HEK293 (cell line): ENCODE data around the gene EDA.
"Not testable (repeated sequence)": the region's sequence is repeated elsewhere in the genome, so short reads cannot be mapped to it uniquely, and the experiment has no call there.

Experiments
- CTCF ChIA-PET: fragments of 350-600 bp; formaldehyde crosslinking; extraction: SDS; loops from one replicate; lab custom pipeline; 2021; ENCODE audit warnings: antibody characterized with exemption; lab: Yijun Ruan, JAX
- POLR2A ChIA-PET: fragments of 300-600 bp; formaldehyde crosslinking; extraction: SDS; loops from one replicate; lab custom pipeline; 2020; ENCODE audit warnings: antibody characterized with exemption, inconsistent platforms; lab: Yijun Ruan, JAX
- H3K27ac ChIP-seq: fragments of 200-500 bp; sonication (Bioruptor generic); 2 replicates; pipeline ENCODE4 v1.5.1; 2014; ENCODE audit warnings: low read depth, low read length, control low read depth, inconsistent platforms; ENCODE audit errors: extremely low read depth
- H3K36me3 ChIP-seq, 2 experiments: fragments of 200-500 bp in 1 of 2; sonication (Bioruptor generic) in 1 of 2; 1 replicate in 1 of 2; 2 replicates in 1 of 2; pipeline ENCODE4 v1.5.1; 2014 to 2017; ENCODE audit warnings: inconsistent platforms in 2 of 2, low read length in 2 of 2; ENCODE audit not compliant: control insufficient read depth in 2 of 2, insufficient read depth in 1 of 2
- H3K4me1 ChIP-seq: fragments of 200-500 bp; sonication (Bioruptor generic); 2 replicates; pipeline ENCODE4 v1.5.1; 2014; ENCODE audit warnings: mild to moderate bottlenecking, low read length, inconsistent platforms; ENCODE audit not compliant: control insufficient read depth, insufficient read depth
- H3K4me3 ChIP-seq: 2 replicates; pipeline ENCODE4 v1.5.1; 2011; ENCODE audit warnings: low read depth, mild to moderate bottlenecking, control low read depth, low read length, moderate library complexity
- H3K9me3 ChIP-seq: fragments of 200-500 bp; sonication (Bioruptor generic); 2 replicates; pipeline ENCODE4 v1.5.1; 2014; ENCODE audit warnings: low read depth, low read length, inconsistent platforms; ENCODE audit not compliant: control insufficient read depth, insufficient read depth
- ATF2 ChIP-seq: fragments of 450-650 bp; formaldehyde crosslinking; IDR thresholded peaks from 2 replicates; pipeline ENCODE4 v1.5.1; 2016; ENCODE audit warnings: missing biosample characterization, missing genetic modification characterization, low read depth
- EGR2 ChIP-seq: fragments of 450-650 bp; formaldehyde crosslinking; IDR thresholded peaks from 2 replicates; pipeline ENCODE4 v1.5.1; 2016; ENCODE audit warnings: low read depth, missing biosample characterization, missing genetic modification characterization
- KLF16 ChIP-seq: fragments of 450-650 bp; formaldehyde crosslinking; IDR thresholded peaks from 2 replicates; pipeline ENCODE4 v1.5.1; 2017; ENCODE audit warnings: missing biosample characterization, missing genetic modification characterization
- KLF9 ChIP-seq: fragments of 450-650 bp; formaldehyde crosslinking; IDR thresholded peaks from 2 replicates; pipeline ENCODE4 v1.5.1; 2016; ENCODE audit warnings: missing biosample characterization, missing genetic modification characterization, low read depth
- PRDM6 ChIP-seq: fragments of 450-650 bp; formaldehyde crosslinking; IDR thresholded peaks from 2 replicates; pipeline ENCODE4 v1.5.1; 2017; ENCODE audit warnings: missing biosample characterization, missing genetic modification characterization
- SALL2 ChIP-seq: fragments of 450-650 bp; formaldehyde crosslinking; IDR thresholded peaks from 2 replicates; pipeline ENCODE4 v1.5.0; 2017; ENCODE audit warnings: missing biosample characterization, mild to moderate bottlenecking, missing genetic modification characterization, borderline replicate concordance
- SETDB1 ChIP-seq: IDR thresholded peaks from one replicate; pipeline ENCODE4 v1.6.1; 2017; ENCODE audit warnings: mild to moderate bottlenecking, low read length, moderate library complexity, mixed read lengths; ENCODE audit not compliant: insufficient read length
- ZBTB20 ChIP-seq: fragments of 450-650 bp; formaldehyde crosslinking; IDR thresholded peaks from 2 replicates; pipeline ENCODE4 v1.5.1; 2016; ENCODE audit warnings: missing biosample characterization, missing genetic modification characterization
- ZNF175 ChIP-seq: fragments of 450-650 bp; formaldehyde crosslinking; IDR thresholded peaks from 2 replicates; pipeline ENCODE4 v1.5.1; 2016; ENCODE audit warnings: missing biosample characterization, missing genetic modification characterization
- ZNF19 ChIP-seq: fragments of 450-650 bp; formaldehyde crosslinking; IDR thresholded peaks from 2 replicates; pipeline ENCODE4; 2016; ENCODE audit warnings: missing biosample characterization, missing genetic modification characterization, low read depth
- ZNF223 ChIP-seq: fragments of 450-650 bp; formaldehyde crosslinking; IDR thresholded peaks from 2 replicates; pipeline ENCODE4 v1.5.1; 2016; ENCODE audit warnings: missing biosample characterization, missing genetic modification characterization
- ZNF23 ChIP-seq: fragments of 450-650 bp; formaldehyde crosslinking; IDR thresholded peaks from 2 replicates; pipeline ENCODE4 v1.5.1; 2016; ENCODE audit warnings: missing biosample characterization, missing genetic modification characterization, borderline replicate concordance
- ZNF239 ChIP-seq: fragments of 450-650 bp; formaldehyde crosslinking; IDR thresholded peaks from 2 replicates; pipeline ENCODE4 v1.5.1; 2016; ENCODE audit warnings: missing biosample characterization, missing genetic modification characterization
- ZNF248 ChIP-seq: fragments of 450-650 bp; formaldehyde crosslinking; IDR thresholded peaks from 2 replicates; pipeline ENCODE4 v1.5.1; 2017; ENCODE audit warnings: missing biosample characterization, missing genetic modification characterization
- ZNF292 ChIP-seq: fragments of 450-650 bp; formaldehyde crosslinking; IDR thresholded peaks from 2 replicates; pipeline ENCODE4 v1.5.1; 2016; ENCODE audit warnings: low read depth, missing biosample characterization, missing genetic modification characterization, borderline replicate concordance
- ZNF311 ChIP-seq: fragments of 450-650 bp; formaldehyde crosslinking; IDR thresholded peaks from 2 replicates; pipeline ENCODE4 v1.5.1; 2017; ENCODE audit warnings: missing biosample characterization, missing genetic modification characterization, borderline replicate concordance
- ZNF362 ChIP-seq: fragments of 450-650 bp; formaldehyde crosslinking; IDR thresholded peaks from 2 replicates; pipeline ENCODE4 v1.5.1; 2016; ENCODE audit warnings: missing biosample characterization, missing genetic modification characterization
- ZNF426 ChIP-seq: fragments of 450-650 bp; formaldehyde crosslinking; IDR thresholded peaks from 2 replicates; pipeline ENCODE4 v1.5.1; 2017; ENCODE audit warnings: missing biosample characterization, missing genetic modification characterization, mild to moderate bottlenecking, inconsistent platforms, moderate library complexity
- ZNF513 ChIP-seq: fragments of 450-650 bp; IDR thresholded peaks from 2 replicates; pipeline ENCODE4 v1.5.1; 2018; ENCODE audit warnings: missing biosample characterization, missing genetic modification characterization
- ZNF529 ChIP-seq: fragments of 450-650 bp; formaldehyde crosslinking; IDR thresholded peaks from 2 replicates; pipeline ENCODE4 v1.5.1; 2017; ENCODE audit warnings: missing genetic modification characterization, missing biosample characterization; ENCODE audit not compliant: insufficient replicate concordance
- ZNF571 ChIP-seq: fragments of 450-650 bp; formaldehyde crosslinking; IDR thresholded peaks from 2 replicates; pipeline ENCODE4 v1.5.0; 2017; ENCODE audit warnings: missing biosample characterization, missing genetic modification characterization
- ZNF623 ChIP-seq: fragments of 450-650 bp; formaldehyde crosslinking; IDR thresholded peaks from 2 replicates; pipeline ENCODE4 v1.5.1; 2016; ENCODE audit warnings: missing biosample characterization, missing genetic modification characterization
- ZNF776 ChIP-seq: fragments of 450-650 bp; formaldehyde crosslinking; IDR thresholded peaks from 2 replicates; pipeline ENCODE4 v1.5.0; 2017; ENCODE audit warnings: missing biosample characterization, missing genetic modification characterization, borderline replicate concordance
- ZNF777 ChIP-seq: fragments of 450-650 bp; formaldehyde crosslinking; IDR thresholded peaks from 2 replicates; pipeline ENCODE4 v1.5.1; 2017; ENCODE audit warnings: missing biosample characterization, missing genetic modification characterization, borderline replicate concordance
- ZNF830 ChIP-seq: fragments of 450-650 bp; IDR thresholded peaks from 2 replicates; pipeline ENCODE4 v1.5.0; 2018; ENCODE audit warnings: missing biosample characterization, missing genetic modification characterization, low read depth, mild to moderate bottlenecking, moderate library complexity

The EDA gene

GRCh38 chrX:69844636-69845035 lies 228.7 kb downstream of the EDA start:
- Histone ChIP-seq H3K9me3 (no peaks in the 10 kb centered on the region; the same call in none of the 2 replicates), H3K27ac (no peak overlapping the region), H3K4me1 (no peaks in the 10 kb centered on the region), H3K4me3 (no peak overlapping the region), H3K36me3 (no peaks in the 10 kb centered on the region)
- no peak for TF ChIP-seq ZBTB20 (tag by site-specific recombination)
- no peak for TF ChIP-seq ZNF777 (tag by site-specific recombination)
- peak; percentile 48 for TF ChIP-seq PRDM6 (tag by site-specific recombination)
- TF ChIP-seq KLF9 (tag by site-specific recombination), result no peak
- no peak for TF ChIP-seq ZNF292
- TF ChIP-seq ZNF623, result no peak
- no peak for TF ChIP-seq ZNF239 (tag by site-specific recombination)
- TF ChIP-seq ATF2, result 0 out of 2 replicates have a peak, but pooled peaks have one; percentile 21
- ChIA-PET CTCF (interaction anchor here (0.7 kb wide), 1 partner anchor 28 kb away, joined by 3 read pairs; no protein-coding TSS in a partner anchor), POLR2A (no interaction called here)

- POLR2A ChIA-PET, H3K36me3 ChIP-seq, H3K4me1 ChIP-seq, H3K9me3 ChIP-seq, H3K4me3 ChIP-seq, CTCF ChIA-PET, H3K27ac ChIP-seq: not testable (repeated sequence)
- TF ChIP-seq ZNF529 (peak; percentile 91), SETDB1 (peak; percentile 84)
- TF ChIP-seq, all 188 proteins: peak for 2; not testable (repeated sequence) for 186
Observed at GRCh38 chrX:69859999-69860398, 244.1 kb downstream of the EDA start.

GRCh38 chrX:69876221-69876620 lies 260.3 kb downstream of the EDA start:
- ChIA-PET CTCF (no interaction called here), POLR2A (no interaction called here)
- Histone ChIP-seq H3K9me3 (no peaks in the 10 kb centered on the region), H3K4me3 (no peak overlapping the region), H3K36me3 (no peaks in the 10 kb centered on the region), H3K27ac (no peak overlapping the region), H3K4me1 (no peaks in the 10 kb centered on the region)
- no peak for TF ChIP-seq ZNF248 (tag by site-specific recombination)
- TF ChIP-seq ZNF571 (tag by site-specific recombination), result no peak
- TF ChIP-seq ZNF19, result no peak
- TF ChIP-seq ZNF292, result no peak
- no peak for TF ChIP-seq ZNF426 (tag by site-specific recombination)
- no peak for TF ChIP-seq ZNF311 (tag by site-specific recombination)
- no peak for TF ChIP-seq ZNF776 (tag by site-specific recombination)
- TF ChIP-seq ZNF362, result no peak
- TF ChIP-seq ZNF513, result no peak
- no peak for TF ChIP-seq KLF16 (tag by site-specific recombination)
- no peak for TF ChIP-seq ZNF175 (tag by site-specific recombination)
- TF ChIP-seq ZBTB20 (tag by site-specific recombination), result no peak
- TF ChIP-seq ZNF23 (tag by site-specific recombination), result no peak
- TF ChIP-seq SALL2 (tag by site-specific recombination), result no peak
- TF ChIP-seq ZNF830, result no peak
- no peak for TF ChIP-seq EGR2 (tag by site-specific recombination)
- no peak for TF ChIP-seq ZNF223 (tag by site-specific recombination)
